Hepatocyte (in vitro differentiated cells): ENCODE data around the gene TRAPPC1. TPM values are rescaled to one million over a fixed set of nuclear protein-coding genes. Genes with fewer than 3 reads are reported as not detected.

Source experiments
- DNase-seq: peaks from one replicate; pipeline ENCODE4 v3.0.0-alpha.2; 2016; ENCODE audit warnings: low spot score
- H2AFZ ChIP-seq: fragments of 200-600 bp; sonication (generic); 2 replicates; pipeline ENCODE4 v1.6.0; 2016; ENCODE audit warnings: antibody characterized with exemption, mild to moderate bottlenecking
- H3K27ac ChIP-seq: fragments of 200-600 bp; sonication (generic); 2 replicates; pipeline ENCODE4 v1.5.1; 2016; ENCODE audit warnings: mild to moderate bottlenecking
- H3K27me3 ChIP-seq: fragments of 200-600 bp; sonication (generic); 2 replicates; pipeline ENCODE4 v1.6.1; 2016
- H3K36me3 ChIP-seq: fragments of 200-600 bp; sonication (generic); replicated peaks from 2 replicates; pipeline ENCODE4 v1.5.1; 2016; ENCODE audit warnings: low read depth; ENCODE audit not compliant: insufficient read depth
- H3K4me1 ChIP-seq: fragments of 200-600 bp; sonication (generic); 2 replicates; pipeline ENCODE4 v1.5.1; 2016; ENCODE audit warnings: mild to moderate bottlenecking, moderate library complexity; ENCODE audit not compliant: insufficient read depth
- H3K4me2 ChIP-seq: fragments of 200-600 bp; sonication (generic); 2 replicates; pipeline ENCODE4 v1.6.0; 2016
- H3K4me3 ChIP-seq: fragments of 200-600 bp; sonication (generic); 2 replicates; pipeline ENCODE4 v1.5.1; 2016; ENCODE audit warnings: mild to moderate bottlenecking
- H3K79me2 ChIP-seq: fragments of 200-600 bp; sonication (generic); 2 replicates; pipeline ENCODE4 v1.6.0; 2017; ENCODE audit warnings: mild to moderate bottlenecking
- H3K9me2 ChIP-seq: fragments of 200-600 bp; sonication (generic); replicated peaks from 2 replicates; pipeline ENCODE4 v1.6.0; 2017; ENCODE audit warnings: mild to moderate bottlenecking; ENCODE audit not compliant: insufficient read depth
- H3K9me3 ChIP-seq: fragments of 200-600 bp; sonication (generic); 2 replicates; pipeline ENCODE4 v1.5.1; 2016; ENCODE audit warnings: low read depth, mild to moderate bottlenecking
- H4K20me1 ChIP-seq: fragments of 200-600 bp; sonication (generic); 2 replicates; pipeline ENCODE4 v1.6.0; 2016; ENCODE audit warnings: mild to moderate bottlenecking; ENCODE audit not compliant: insufficient read depth, poor library complexity, severe bottlenecking
- CTCF ChIP-seq: fragments of 200-600 bp; sonication (generic); IDR thresholded peaks from 2 replicates; pipeline ENCODE4 v1.5.1; 2016; ENCODE audit warnings: antibody characterized with exemption, mild to moderate bottlenecking; ENCODE audit not compliant: poor library complexity
- EZH2 ChIP-seq: fragments of 200-600 bp; sonication (generic); IDR thresholded peaks from 2 replicates; pipeline ENCODE4 v1.6.1; 2016; ENCODE audit warnings: antibody characterized with exemption, mild to moderate bottlenecking, borderline replicate concordance
- EZH2phosphoT487 ChIP-seq: fragments of 200-600 bp; sonication (generic); IDR thresholded peaks from one replicate; pipeline ENCODE4 v1.6.1; 2018; ENCODE audit warnings: antibody characterized with exemption, mild to moderate bottlenecking, low read depth, moderate library complexity; ENCODE audit not compliant: unreplicated experiment, severe bottlenecking
- WGBS: methylation state at CpG from one replicate; pipeline ENCODE4 v1.1.6; 2016; ENCODE audit warnings: low lambda C conversion rate; ENCODE audit errors: missing lambda C conversion rate; 5-methylcytosine and 5-hydroxymethylcytosine counted together
- polyA plus RNA-seq: library from polyadenylated mRNA; unstranded; fragments of >200 nt; fragmentation: Nextera tagmentation; extraction: Ambion mirVana; gene quantifications from 2 replicates; pipeline ENCODE4 v1.2.1, GENCODE V29; 2016
- total RNA-seq: library from RNA; depleted of rRNA; stranded (reverse); fragments of >200 nt; gene quantifications from 2 replicates; pipeline ENCODE4 v1.2.3, GENCODE V29; 2014

The TRAPPC1 gene
- total and polyA plus RNA-seq, 2 experiments from 2014 or later: 20.7 to 272 TPM

- H4K20me1 ChIP-seq: no peaks in the 10 kb centered on the region
- H3K4me3 ChIP-seq: peak overlapping the region; percentile 52
- no peaks in the 10 kb centered on the region for H3K27me3 ChIP-seq
Measured at GRCh38 chr17:7922845-7923628, 8.7 kb downstream of the TRAPPC1 start.

GRCh38 chr17:7922269-7922844 lies 9.4 kb downstream of the TRAPPC1 start:
- H2AFZ ChIP-seq: peak overlapping the region; percentile 79
- peak overlapping the region; percentile 94 for H3K4me2 ChIP-seq
- no peaks in the 10 kb centered on the region for H3K79me2 ChIP-seq
- no peak overlapping the region for H3K4me3 ChIP-seq
- WGBS: 51% methylated on average over 16 of the region's 16 CpGs
- no peaks in the 10 kb centered on the region for H3K9me2 ChIP-seq
- peaks cover 7% of the 10 kb centered on the region for H3K4me1 ChIP-seq
- DNase-seq: no peak
- H4K20me1 ChIP-seq: no peaks in the 10 kb centered on the region
- H3K36me3 ChIP-seq: no peaks in the 10 kb centered on the region
- TF ChIP-seq EZH2 (no peak), EZH2phosphoT487 (no peak), CTCF (no peak)
- no peaks in the 10 kb centered on the region for H3K9me3 ChIP-seq
- H3K27ac ChIP-seq: peak overlapping the region; percentile 49
- H3K27me3 ChIP-seq: no peaks in the 10 kb centered on the region

More at GRCh38 chr17:7922845-7923628, 8.7 kb downstream of the TRAPPC1 start:
- Histone ChIP-seq H3K27ac (peak overlapping the region; percentile 49), H3K4me1 (peaks cover 7% of the 10 kb centered on the region), H3K4me2 (peak overlapping the region; percentile 94), H3K9me3 (no peaks in the 10 kb centered on the region), H3K79me2 (no peaks in the 10 kb centered on the region), H3K36me3 (no peaks in the 10 kb centered on the region), H2AFZ (peak overlapping the region; percentile 79), H3K9me2 (no peaks in the 10 kb centered on the region)
- TF ChIP-seq CTCF (peak; percentile 12), EZH2 (no peak)
- WGBS: 33% methylated on average over 33 of the region's 45 CpGs
- peak; percentile 91 for DNase-seq

GRCh38 chr17:7916808-7917207 lies 14.9 kb downstream of the TRAPPC1 start:
- no peak for DNase-seq
- peaks cover 17% of the 10 kb centered on the region for H3K4me1 ChIP-seq
- H3K36me3 ChIP-seq: no peaks in the 10 kb centered on the region
- no peak for TF ChIP-seq EZH2
- peak overlapping the region; percentile 96 for H3K27ac ChIP-seq
- no peaks in the 10 kb centered on the region for H3K27me3 ChIP-seq
- no peaks in the 10 kb centered on the region for H3K9me2 ChIP-seq
- H2AFZ ChIP-seq: no peak overlapping the region
- no peaks in the 10 kb centered on the region for H4K20me1 ChIP-seq
- no peak overlapping the region for H3K4me3 ChIP-seq
- no peaks in the 10 kb centered on the region for H3K79me2 ChIP-seq
- 68% methylated on average over 2 of the region's 2 CpGs for WGBS
- H3K9me3 ChIP-seq: no peaks in the 10 kb centered on the region
- H3K4me2 ChIP-seq: peak overlapping the region; percentile 83

- DNase-seq: no peak
- Histone ChIP-seq H4K20me1 (no peaks in the 10 kb centered on the region), H3K4me1 (peaks cover 17% of the 10 kb centered on the region), H3K27me3 (no peaks in the 10 kb centered on the region), H3K9me3 (no peaks in the 10 kb centered on the region), H3K9me2 (no peaks in the 10 kb centered on the region), H3K4me2 (peak overlapping the region; percentile 83), H3K4me3 (peak overlapping the region; percentile 22), H3K36me3 (no peaks in the 10 kb centered on the region), H3K27ac (peak overlapping the region; percentile 96), H2AFZ (peak overlapping the region; percentile 85), H3K79me2 (no peaks in the 10 kb centered on the region)
- WGBS: 60% methylated on average over 11 of the region's 15 CpGs
- TF ChIP-seq EZH2 (no peak), EZH2phosphoT487 (no peak), CTCF (no peak)
Measured at GRCh38 chr17:7916385-7916682, 15.4 kb downstream of the TRAPPC1 start.
